Mucosa of rectum (tissue), 2 donors: ENCODE measurements around the gene ZKSCAN4.

Experiments
- H3K27ac ChIP-seq, 2 donors: one replicate each; pipeline ENCODE4 v1.7.0; 2013; ENCODE audit warnings: inconsistent platforms in 2 of 2, low read depth in 2 of 2, low read length in 2 of 2
- H3K27me3 ChIP-seq, 2 donors: one replicate each; pipeline ENCODE4 v1.7.0; 2013; ENCODE audit warnings: low read length in 2 of 2; ENCODE audit not compliant: control insufficient read depth in 2 of 2, insufficient read depth in 2 of 2
- H3K36me3 ChIP-seq, 2 donors: one replicate each; pipeline ENCODE4 v1.7.0; 2013; ENCODE audit warnings: low read length in 2 of 2; ENCODE audit not compliant: control insufficient read depth in 2 of 2, insufficient read depth in 2 of 2
- H3K4me1 ChIP-seq, 2 donors: one replicate each; pipeline ENCODE4 v1.7.0; 2013; ENCODE audit warnings: low read length in 2 of 2, mild to moderate bottlenecking in 1 of 2; ENCODE audit not compliant: control insufficient read depth in 2 of 2, insufficient read depth in 2 of 2
- H3K4me3 ChIP-seq, 2 donors: one replicate each; pipeline ENCODE4 v1.7.0; 2013; ENCODE audit warnings: low read length in 2 of 2
- H3K9ac ChIP-seq, 2 donors: one replicate each; pipeline ENCODE4 v1.7.0; 2013; ENCODE audit warnings: low read length in 2 of 2, low read depth in 1 of 2, mild to moderate bottlenecking in 1 of 2
- H3K9me3 ChIP-seq, 2 donors: one replicate each; pipeline ENCODE4 v1.7.0; 2013; ENCODE audit warnings: low read length in 2 of 2; ENCODE audit not compliant: control insufficient read depth in 2 of 2
- donor health status: healthy.
- donor health status: Normal muscosa, but diverticular disease.

The ZKSCAN4 gene

GRCh38 chr6:28251661-28252008 lies 434 bp downstream of the ZKSCAN4 start:
- H3K27ac ChIP-seq = peak overlapping the region in 1 of 2 donors; percentile 25

GRCh38 chr6:28250747-28251146 lies 1.3 kb downstream of the ZKSCAN4 start:
- H3K9me3 ChIP-seq = no peaks in the 10 kb centered on the region
- no peak overlapping the region for H3K27ac ChIP-seq
- H3K36me3 ChIP-seq = peaks cover 12 to 21% of the 10 kb centered on the region in 2 donors
- no peak overlapping the region for H3K9ac ChIP-seq
- peaks cover 3 to 11% of the 10 kb centered on the region in 2 donors for H3K4me1 ChIP-seq
- no peaks in the 10 kb centered on the region for H3K27me3 ChIP-seq
- peak overlapping the region in 1 of 2 donors; percentile 88 for H3K4me3 ChIP-seq

More at GRCh38 chr6:28251661-28252008, 434 bp downstream of the ZKSCAN4 start:
- Histone ChIP-seq H3K4me1 (peaks cover 3 to 11% of the 10 kb centered on the region in 2 donors), H3K4me3 (peak overlapping the region; percentile 84 to 88), H3K9ac (peak overlapping the region; percentile 55 to 82), H3K27me3 (no peaks in the 10 kb centered on the region), H3K36me3 (peaks cover 3 to 13% of the 10 kb centered on the region in 2 donors), H3K9me3 (no peaks in the 10 kb centered on the region)

GRCh38 chr6:28248916-28249315 lies 3.2 kb downstream of the ZKSCAN4 start:
- Histone ChIP-seq H3K4me1 (peaks cover 3 to 11% of the 10 kb centered on the region in 2 donors), H3K27me3 (no peaks in the 10 kb centered on the region), H3K4me3 (no peak overlapping the region), H3K9me3 (no peaks in the 10 kb centered on the region), H3K9ac (no peak overlapping the region), H3K27ac (no peak overlapping the region), H3K36me3 (peaks cover 15 to 37% of the 10 kb centered on the region in 2 donors)

GRCh38 chr6:28245206-28245941 lies 6.7 kb downstream of the ZKSCAN4 start:
- no peaks in the 10 kb centered on the region for H3K27me3 ChIP-seq
- H3K4me3 ChIP-seq = no peak overlapping the region
- H3K9ac ChIP-seq = no peak overlapping the region
- H3K36me3 ChIP-seq = peaks cover 15 to 37% of the 10 kb centered on the region in 2 donors
- no peak overlapping the region for H3K27ac ChIP-seq
- no peaks in the 10 kb centered on the region for H3K9me3 ChIP-seq
- H3K4me1 ChIP-seq = no peaks in the 10 kb centered on the region

DNA sequence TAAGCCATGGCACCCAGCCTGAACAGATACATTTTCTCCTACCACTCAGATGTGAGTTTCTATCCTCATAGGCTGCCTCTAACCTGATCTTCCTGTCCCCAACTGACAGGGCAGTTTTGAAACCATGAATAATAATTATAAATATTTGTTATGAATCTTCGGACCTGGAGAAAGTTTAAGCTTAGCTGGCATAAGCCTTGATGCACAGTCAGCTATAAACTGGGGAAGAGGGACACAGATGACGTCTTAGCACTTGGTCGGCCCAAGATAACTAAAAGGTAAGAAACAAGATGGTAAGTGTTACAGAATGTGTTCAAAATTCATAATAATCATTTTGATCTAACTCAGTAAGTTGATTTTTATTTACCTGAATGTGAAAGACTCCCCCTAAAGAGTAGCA lies 8.1 kb downstream of the ZKSCAN4 start:
- H3K27ac ChIP-seq = no peak overlapping the region

GRCh38 chr6:28240471-28240870 lies 11.6 kb downstream of the ZKSCAN4 start:
- H3K27me3 ChIP-seq = no peaks in the 10 kb centered on the region
- H3K9ac ChIP-seq = no peak overlapping the region
- H3K4me1 ChIP-seq = no peaks in the 10 kb centered on the region
- H3K27ac ChIP-seq = no peak overlapping the region
- H3K36me3 ChIP-seq = peaks cover under 1 to 13% of the 10 kb centered on the region in 2 donors
- no peak overlapping the region for H3K4me3 ChIP-seq
- H3K9me3 ChIP-seq = no peaks in the 10 kb centered on the region

More for the DNA sequence above, 8.1 kb downstream of the ZKSCAN4 start:
- Histone ChIP-seq H3K4me3 (no peak overlapping the region), H3K9ac (no peak overlapping the region), H3K4me1 (no peaks in the 10 kb centered on the region), H3K9me3 (no peaks in the 10 kb centered on the region), H3K27me3 (no peaks in the 10 kb centered on the region), H3K36me3 (peaks cover 15 to 37% of the 10 kb centered on the region in 2 donors)

- no peaks in the 10 kb centered on the region for H3K9me3 ChIP-seq
- H3K4me1 ChIP-seq = no peaks in the 10 kb centered on the region
- H3K27me3 ChIP-seq = no peaks in the 10 kb centered on the region
- peaks cover 2 to 5% of the 10 kb centered on the region in 2 donors for H3K36me3 ChIP-seq
- no peak overlapping the region for H3K9ac ChIP-seq
- no peak overlapping the region for H3K27ac ChIP-seq
- no peak overlapping the region for H3K4me3 ChIP-seq
Observed at GRCh38 chr6:28239636-28240035, 12.4 kb downstream of the ZKSCAN4 start.

GRCh38 chr6:28235912-28236452 lies 16.1 kb downstream of the ZKSCAN4 start:
- Histone ChIP-seq H3K27me3 (no peaks in the 10 kb centered on the region), H3K9ac (no peak overlapping the region), H3K4me3 (no peak overlapping the region), H3K9me3 (no peaks in the 10 kb centered on the region), H3K27ac (no peak overlapping the region), H3K36me3 (peaks cover 17 to 20% of the 10 kb centered on the region in 2 donors), H3K4me1 (no peaks in the 10 kb centered on the region)

- Histone ChIP-seq H3K27ac (no peak overlapping the region), H3K9ac (no peak overlapping the region), H3K27me3 (no peaks in the 10 kb centered on the region), H3K36me3 (peaks cover 36 to 43% of the 10 kb centered on the region in 2 donors), H3K4me1 (no peaks in the 10 kb centered on the region), H3K4me3 (no peak overlapping the region), H3K9me3 (no peaks in the 10 kb centered on the region)
Observed at GRCh38 chr6:28232785-28233184, 19.3 kb downstream of the ZKSCAN4 start.

- Histone ChIP-seq H3K9ac (no peak overlapping the region), H3K27ac (no peak overlapping the region), H3K27me3 (no peaks in the 10 kb centered on the region), H3K4me1 (no peaks in the 10 kb centered on the region), H3K9me3 (no peaks in the 10 kb centered on the region), H3K4me3 (peak overlapping the region in 1 of 2 donors; percentile 89), H3K36me3 (peaks cover 25 to 31% of the 10 kb centered on the region in 2 donors)
Observed at GRCh38 chr6:28226460-28226859, 25.6 kb downstream of the ZKSCAN4 start.
